GM23338 (cell line): ENCODE measurements around the gene ATP1B4. TPM values are rescaled to one million over a fixed set of nuclear protein-coding genes. Genes with fewer than 3 reads are reported as not detected.
"Not testable (repeated sequence)": the region's sequence is repeated elsewhere in the genome, so short reads cannot be mapped to it uniquely, and the experiment has no call there.

Experiments
- ATAC-seq: fragments of 200-7000 bp; cut with Tn5 transposase; 3 replicates; pipeline ENCODE4 v1.9.1; 2020
- DNase-seq: peaks from one replicate; pipeline ENCODE4 v3.0.0-alpha.2; 2015; ENCODE audit warnings: low spot score
- H2AFZ ChIP-seq: fragments of 200-600 bp; sonication (generic); 2 replicates; pipeline ENCODE4 v1.8.0; 2016; ENCODE audit warnings: antibody characterized with exemption, mild to moderate bottlenecking, moderate library complexity
- H3F3A ChIP-seq: fragments of 200-600 bp; sonication (generic); replicated peaks from 2 replicates; pipeline ENCODE4 v1.8.0; 2017; ENCODE audit warnings: antibody characterized with exemption, mixed run types, low read depth
- H3K27ac ChIP-seq: fragments of 200-600 bp; sonication (generic); 2 replicates; pipeline ENCODE4 v1.6.1; 2016; ENCODE audit warnings: low read depth
- H3K27me3 ChIP-seq: fragments of 200-600 bp; sonication (generic); 2 replicates; pipeline ENCODE4 v1.8.0; 2016; ENCODE audit warnings: mild to moderate bottlenecking, mixed run types, moderate library complexity; ENCODE audit not compliant: insufficient read depth
- H3K36me3 ChIP-seq: fragments of 200-600 bp; sonication (generic); 2 replicates; pipeline ENCODE4 v1.8.0; 2016; ENCODE audit warnings: mild to moderate bottlenecking; ENCODE audit not compliant: insufficient read depth
- H3K4me1 ChIP-seq: fragments of 200-600 bp; sonication (generic); 2 replicates; pipeline ENCODE4 v1.8.0; 2016; ENCODE audit warnings: mild to moderate bottlenecking, moderate library complexity; ENCODE audit not compliant: insufficient read depth
- H3K4me2 ChIP-seq: fragments of 200-600 bp; sonication (generic); 2 replicates; pipeline ENCODE4 v1.7.1; 2017; ENCODE audit warnings: mixed run types
- H3K4me3 ChIP-seq: fragments of 200-600 bp; sonication (generic); 2 replicates; pipeline ENCODE4 v1.6.1; 2016; ENCODE audit warnings: mixed run types
- H3K79me2 ChIP-seq: fragments of 200-600 bp; sonication (generic); replicated peaks from 2 replicates; pipeline ENCODE4 v1.8.0; 2017; ENCODE audit warnings: mild to moderate bottlenecking; ENCODE audit not compliant: insufficient read depth
- H3K9me2 ChIP-seq: fragments of 200-600 bp; sonication (generic); 2 replicates; pipeline ENCODE4 v1.8.0; 2017; ENCODE audit not compliant: insufficient read depth
- H4K20me1 ChIP-seq: fragments of 200-600 bp; sonication (generic); replicated peaks from 2 replicates; pipeline ENCODE4 v1.8.0; 2017; ENCODE audit warnings: mild to moderate bottlenecking; ENCODE audit not compliant: insufficient read depth
- H3K27ac Mint-ChIP-seq: 2 replicates; pipeline ENCODE4 v1.8.0; 2020; ENCODE audit warnings: inconsistent platforms, mild to moderate bottlenecking, moderate library complexity, mixed read lengths
- H3K27me3 Mint-ChIP-seq: 3 replicates; pipeline ENCODE4 v1.8.0; 2022; ENCODE audit warnings: low read depth, mild to moderate bottlenecking, moderate library complexity, mixed read lengths, inconsistent platforms; ENCODE audit not compliant: insufficient read depth, poor library complexity
- H3K36me3 Mint-ChIP-seq: 3 replicates; pipeline ENCODE4 v1.8.0; 2021; ENCODE audit warnings: low read depth, mild to moderate bottlenecking, inconsistent platforms, moderate library complexity, mixed read lengths
- H3K4me1 Mint-ChIP-seq: 3 replicates; pipeline ENCODE4 v1.8.0; 2020; ENCODE audit warnings: mild to moderate bottlenecking, inconsistent platforms, mixed read lengths
- H3K4me3 Mint-ChIP-seq: 3 replicates; pipeline ENCODE4 v1.8.0; 2021; ENCODE audit warnings: moderate library complexity, mild to moderate bottlenecking, inconsistent platforms, mixed read lengths
- H3K9me3 Mint-ChIP-seq: 3 replicates; pipeline ENCODE4 v1.8.0; 2020; ENCODE audit warnings: moderate library complexity, mild to moderate bottlenecking, inconsistent platforms, mixed read lengths
- EZH2phosphoT487 ChIP-seq: fragments of 200-600 bp; sonication (generic); IDR thresholded peaks from one replicate; pipeline ENCODE4 v1.8.1; 2018; ENCODE audit warnings: antibody characterized with exemption; ENCODE audit not compliant: unreplicated experiment
- JUNB ChIP-seq: IDR thresholded peaks from one replicate; pipeline ENCODE4 v1.6.1; 2016; ENCODE audit warnings: antibody characterized with exemption; ENCODE audit not compliant: unreplicated experiment
- NANOG ChIP-seq: IDR thresholded peaks from 2 replicates; pipeline ENCODE4 v1.6.1; 2016; ENCODE audit warnings: antibody characterized with exemption, borderline replicate concordance
- POLR2AphosphoS5 ChIP-seq: IDR thresholded peaks from 2 replicates; pipeline ENCODE4 v1.6.1; 2016; ENCODE audit warnings: antibody characterized with exemption, low read depth
- ZNF331 ChIP-seq: fragments of 250-450 bp; sonication (Bioruptor Pico); IDR thresholded peaks from 2 replicates; pipeline ENCODE4 v1.5.0; 2020; ENCODE audit warnings: low read depth, mild to moderate bottlenecking, moderate library complexity
- polyA plus RNA-seq: library from polyadenylated mRNA; unstranded; fragments of >200 nt; fragmentation: Nextera tagmentation; extraction: Ambion mirVana; gene quantifications from 2 replicates; pipeline ENCODE4 v1.2.1, GENCODE V29; 2016
- total RNA-seq: library from RNA; depleted of rRNA; stranded (reverse); fragments of >200 nt; shearing (Covaris generic); gene quantifications from 2 replicates; pipeline ENCODE4 v1.2.3, GENCODE V29; 2014
- TF ChIP-seq, protein P1 (sequence below), 2 experiments: fragments of 200-600 bp in 1 of 2; sonication (generic) in 1 of 2; conservative IDR thresholded peaks; 2 replicates each; pipeline versions ENCODE4 v1.5.1 to v1.6.1; 2016 to 2017; ENCODE audit warnings: antibody characterized with exemption in 2 of 2, low read depth in 2 of 2, mild to moderate bottlenecking in 2 of 2, moderate library complexity in 1 of 2
- TF ChIP-seq, protein P2 (sequence below): fragments of 250-450 bp; sonication (Bioruptor Pico); IDR thresholded peaks from 2 replicates; pipeline ENCODE4 v1.5.0; 2020; ENCODE audit warnings: mild to moderate bottlenecking, moderate library complexity

The ATP1B4 gene
- total and polyA plus RNA-seq, 2 experiments from 2014 or later: not detected

DNA sequence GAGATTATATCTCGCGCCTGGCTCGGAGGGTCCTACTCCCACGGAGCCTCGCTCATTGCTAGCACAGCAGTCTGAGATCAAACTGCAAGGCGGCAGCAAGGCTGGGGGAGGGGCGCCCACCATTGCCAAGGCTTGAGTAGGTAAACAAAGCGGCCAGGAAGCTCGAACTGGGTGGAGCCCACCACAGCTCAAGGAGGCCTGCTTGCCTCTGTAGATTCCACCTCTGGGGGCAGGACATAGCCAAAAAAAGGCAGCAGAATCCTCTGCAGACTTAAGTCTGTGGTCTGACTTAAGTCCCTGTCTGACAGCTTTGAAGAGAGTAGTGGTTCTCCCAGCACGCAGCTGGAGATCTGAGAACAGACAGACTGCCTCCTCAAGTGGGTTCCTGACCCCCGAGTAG is 17.3 kb upstream of the ATP1B4 start:
- not testable (repeated sequence) for H3F3A ChIP-seq, H4K20me1 ChIP-seq, H3K27ac Mint-ChIP-seq, H3K79me2 ChIP-seq, DNase-seq, H3K36me3 Mint-ChIP-seq, H3K4me1 Mint-ChIP-seq, H3K9me2 ChIP-seq, ATAC-seq, H3K4me3 ChIP-seq, H3K27me3 Mint-ChIP-seq, H2AFZ ChIP-seq, H3K36me3 ChIP-seq, H3K4me2 ChIP-seq, H3K27me3 ChIP-seq, H3K27ac ChIP-seq, H3K4me3 Mint-ChIP-seq, H3K4me1 ChIP-seq
- H3K9me3 Mint-ChIP-seq: peaks cover 11% of the 10 kb centered on the region

DNA sequence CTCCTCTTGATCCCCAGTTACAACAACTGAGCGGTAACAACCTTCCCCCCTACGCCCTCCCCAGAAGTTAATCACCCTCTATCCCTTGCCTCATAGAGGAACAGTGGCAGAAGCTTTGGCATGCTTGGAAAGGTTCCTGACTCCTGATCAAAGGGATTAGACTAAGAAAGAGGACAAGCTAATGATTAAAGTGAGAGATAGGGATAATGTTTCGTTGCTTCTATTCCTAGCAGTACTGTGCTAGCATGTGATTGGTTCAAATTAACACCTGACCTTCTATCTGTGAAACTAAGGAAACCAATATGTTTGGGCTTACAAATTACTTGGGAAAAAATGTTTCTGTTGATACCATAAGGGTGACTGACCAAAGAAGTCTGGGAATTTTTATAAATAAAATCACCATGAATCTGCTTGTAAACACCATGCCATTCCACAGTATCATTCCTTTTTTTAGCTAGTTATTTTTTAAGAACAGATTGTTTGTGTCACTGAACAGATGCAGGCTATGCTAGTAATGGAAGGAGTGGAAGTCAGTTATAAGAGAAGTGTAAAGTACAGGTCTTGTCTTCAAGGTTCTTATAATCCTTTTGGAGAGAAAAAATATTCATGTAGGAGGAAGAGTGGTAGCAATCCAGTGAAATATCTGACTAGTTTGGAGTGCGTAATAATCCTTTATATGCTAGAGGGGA is 11.3 kb upstream of the ATP1B4 start:
- Histone ChIP-seq H4K20me1 (no peaks in the 10 kb centered on the region), H3K4me1 (no peaks in the 10 kb centered on the region), H3K36me3 (no peaks in the 10 kb centered on the region), H3K4me3 (no peak overlapping the region), H3F3A (no peaks in the 10 kb centered on the region), H3K27me3 (no peaks in the 10 kb centered on the region), H2AFZ (no peak overlapping the region), H3K27ac (no peak overlapping the region), H3K9me2 (no peaks in the 10 kb centered on the region), H3K79me2 (no peaks in the 10 kb centered on the region), H3K4me2 (no peak overlapping the region)
- TF ChIP-seq POLR2AphosphoS5: no peak
- TF ChIP-seq, protein P1, sequence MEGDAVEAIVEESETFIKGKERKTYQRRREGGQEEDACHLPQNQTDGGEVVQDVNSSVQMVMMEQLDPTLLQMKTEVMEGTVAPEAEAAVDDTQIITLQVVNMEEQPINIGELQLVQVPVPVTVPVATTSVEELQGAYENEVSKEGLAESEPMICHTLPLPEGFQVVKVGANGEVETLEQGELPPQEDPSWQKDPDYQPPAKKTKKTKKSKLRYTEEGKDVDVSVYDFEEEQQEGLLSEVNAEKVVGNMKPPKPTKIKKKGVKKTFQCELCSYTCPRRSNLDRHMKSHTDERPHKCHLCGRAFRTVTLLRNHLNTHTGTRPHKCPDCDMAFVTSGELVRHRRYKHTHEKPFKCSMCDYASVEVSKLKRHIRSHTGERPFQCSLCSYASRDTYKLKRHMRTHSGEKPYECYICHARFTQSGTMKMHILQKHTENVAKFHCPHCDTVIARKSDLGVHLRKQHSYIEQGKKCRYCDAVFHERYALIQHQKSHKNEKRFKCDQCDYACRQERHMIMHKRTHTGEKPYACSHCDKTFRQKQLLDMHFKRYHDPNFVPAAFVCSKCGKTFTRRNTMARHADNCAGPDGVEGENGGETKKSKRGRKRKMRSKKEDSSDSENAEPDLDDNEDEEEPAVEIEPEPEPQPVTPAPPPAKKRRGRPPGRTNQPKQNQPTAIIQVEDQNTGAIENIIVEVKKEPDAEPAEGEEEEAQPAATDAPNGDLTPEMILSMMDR (conservative IDR thresholded peaks at IDR 0.05; ENCODE audit: low read depth in 2 of 2): no peak
- no peak for TF ChIP-seq NANOG
- TF ChIP-seq EZH2phosphoT487: no peak
- TF ChIP-seq, protein P2, sequence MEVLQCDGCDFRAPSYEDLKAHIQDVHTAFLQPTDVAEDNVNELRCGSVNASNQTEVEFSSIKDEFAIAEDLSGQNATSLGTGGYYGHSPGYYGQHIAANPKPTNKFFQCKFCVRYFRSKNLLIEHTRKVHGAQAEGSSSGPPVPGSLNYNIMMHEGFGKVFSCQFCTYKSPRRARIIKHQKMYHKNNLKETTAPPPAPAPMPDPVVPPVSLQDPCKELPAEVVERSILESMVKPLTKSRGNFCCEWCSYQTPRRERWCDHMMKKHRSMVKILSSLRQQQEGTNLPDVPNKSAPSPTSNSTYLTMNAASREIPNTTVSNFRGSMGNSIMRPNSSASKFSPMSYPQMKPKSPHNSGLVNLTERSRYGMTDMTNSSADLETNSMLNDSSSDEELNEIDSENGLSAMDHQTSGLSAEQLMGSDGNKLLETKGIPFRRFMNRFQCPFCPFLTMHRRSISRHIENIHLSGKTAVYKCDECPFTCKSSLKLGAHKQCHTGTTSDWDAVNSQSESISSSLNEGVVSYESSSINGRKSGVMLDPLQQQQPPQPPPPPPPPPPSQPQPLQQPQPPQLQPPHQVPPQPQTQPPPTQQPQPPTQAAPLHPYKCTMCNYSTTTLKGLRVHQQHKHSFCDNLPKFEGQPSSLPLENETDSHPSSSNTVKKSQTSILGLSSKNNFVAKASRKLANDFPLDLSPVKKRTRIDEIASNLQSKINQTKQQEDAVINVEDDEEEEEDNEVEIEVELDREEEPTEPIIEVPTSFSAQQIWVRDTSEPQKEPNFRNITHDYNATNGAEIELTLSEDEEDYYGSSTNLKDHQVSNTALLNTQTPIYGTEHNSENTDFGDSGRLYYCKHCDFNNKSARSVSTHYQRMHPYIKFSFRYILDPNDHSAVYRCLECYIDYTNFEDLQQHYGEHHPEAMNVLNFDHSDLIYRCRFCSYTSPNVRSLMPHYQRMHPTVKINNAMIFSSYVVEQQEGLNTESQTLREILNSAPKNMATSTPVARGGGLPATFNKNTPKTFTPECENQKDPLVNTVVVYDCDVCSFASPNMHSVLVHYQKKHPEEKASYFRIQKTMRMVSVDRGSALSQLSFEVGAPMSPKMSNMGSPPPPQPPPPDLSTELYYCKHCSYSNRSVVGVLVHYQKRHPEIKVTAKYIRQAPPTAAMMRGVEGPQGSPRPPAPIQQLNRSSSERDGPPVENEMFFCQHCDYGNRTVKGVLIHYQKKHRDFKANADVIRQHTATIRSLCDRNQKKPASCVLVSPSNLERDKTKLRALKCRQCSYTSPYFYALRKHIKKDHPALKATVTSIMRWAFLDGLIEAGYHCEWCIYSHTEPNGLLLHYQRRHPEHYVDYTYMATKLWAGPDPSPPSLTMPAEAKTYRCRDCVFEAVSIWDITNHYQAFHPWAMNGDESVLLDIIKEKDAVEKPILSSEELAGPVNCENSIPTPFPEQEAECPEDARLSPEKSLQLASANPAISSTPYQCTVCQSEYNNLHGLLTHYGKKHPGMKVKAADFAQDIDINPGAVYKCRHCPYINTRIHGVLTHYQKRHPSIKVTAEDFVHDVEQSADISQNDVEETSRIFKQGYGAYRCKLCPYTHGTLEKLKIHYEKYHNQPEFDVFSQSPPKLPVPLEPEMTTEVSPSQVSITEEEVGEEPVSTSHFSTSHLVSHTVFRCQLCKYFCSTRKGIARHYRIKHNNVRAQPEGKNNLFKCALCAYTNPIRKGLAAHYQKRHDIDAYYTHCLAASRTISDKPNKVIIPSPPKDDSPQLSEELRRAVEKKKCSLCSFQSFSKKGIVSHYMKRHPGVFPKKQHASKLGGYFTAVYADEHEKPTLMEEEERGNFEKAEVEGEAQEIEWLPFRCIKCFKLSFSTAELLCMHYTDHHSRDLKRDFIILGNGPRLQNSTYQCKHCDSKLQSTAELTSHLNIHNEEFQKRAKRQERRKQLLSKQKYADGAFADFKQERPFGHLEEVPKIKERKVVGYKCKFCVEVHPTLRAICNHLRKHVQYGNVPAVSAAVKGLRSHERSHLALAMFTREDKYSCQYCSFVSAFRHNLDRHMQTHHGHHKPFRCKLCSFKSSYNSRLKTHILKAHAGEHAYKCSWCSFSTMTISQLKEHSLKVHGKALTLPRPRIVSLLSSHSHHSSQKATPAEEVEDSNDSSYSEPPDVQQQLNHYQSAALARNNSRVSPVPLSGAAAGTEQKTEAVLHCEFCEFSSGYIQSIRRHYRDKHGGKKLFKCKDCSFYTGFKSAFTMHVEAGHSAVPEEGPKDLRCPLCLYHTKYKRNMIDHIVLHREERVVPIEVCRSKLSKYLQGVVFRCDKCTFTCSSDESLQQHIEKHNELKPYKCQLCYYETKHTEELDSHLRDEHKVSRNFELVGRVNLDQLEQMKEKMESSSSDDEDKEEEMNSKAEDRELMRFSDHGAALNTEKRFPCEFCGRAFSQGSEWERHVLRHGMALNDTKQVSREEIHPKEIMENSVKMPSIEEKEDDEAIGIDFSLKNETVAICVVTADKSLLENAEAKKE (CRISPR knock-in tag): no peak
- no peak for TF ChIP-seq ZNF331
- TF ChIP-seq JUNB: no peak
- no peak overlapping the region for H3K27ac Mint-ChIP-seq
- no peak overlapping the region for H3K4me3 Mint-ChIP-seq
- H3K4me1 Mint-ChIP-seq: no peaks in the 10 kb centered on the region
- H3K9me3 Mint-ChIP-seq: no peaks in the 10 kb centered on the region; the same call in 2 of the 3 replicates
- ATAC-seq (no peak), DNase-seq (no peak)
- H3K27me3 Mint-ChIP-seq: peaks cover 1% of the 10 kb centered on the region
- H3K36me3 Mint-ChIP-seq: no peaks in the 10 kb centered on the region
